GM21717 (cell line): Measurements from ENCODE around the gene CEP55.

Experiments
- ATAC-seq: cut with Tn5 transposase; IDR thresholded peaks from one replicate; pipeline ENCODE4 v1.9.1; 2021; ENCODE audit warnings: mild to moderate bottlenecking, moderate library complexity; ENCODE audit not compliant: unreplicated experiment

The CEP55 gene

GRCh38 chr10:93468461-93469213, 27.8 kb upstream of the CEP55 start:
- no peak for ATAC-seq

DNA sequence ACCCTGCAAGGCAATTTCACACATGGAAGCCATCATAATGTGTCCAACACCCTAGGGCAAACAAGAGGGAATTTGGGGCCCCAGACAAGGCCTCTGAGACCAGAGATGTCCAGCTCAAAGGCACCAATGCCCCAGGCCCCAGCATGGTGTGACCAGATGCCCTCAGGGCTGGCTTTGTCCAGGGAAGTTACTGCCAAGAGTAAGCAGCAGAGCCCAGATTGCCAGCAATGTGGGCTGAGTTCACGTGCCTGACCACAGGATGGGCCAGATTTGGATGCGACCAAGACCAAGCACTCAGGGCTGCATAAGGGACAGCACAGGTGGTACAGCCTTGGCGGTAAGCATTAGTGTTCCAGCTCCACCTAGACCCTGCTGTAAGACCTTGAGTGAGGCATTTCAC, 27.0 kb upstream of the CEP55 start:
- no peak for ATAC-seq

DNA sequence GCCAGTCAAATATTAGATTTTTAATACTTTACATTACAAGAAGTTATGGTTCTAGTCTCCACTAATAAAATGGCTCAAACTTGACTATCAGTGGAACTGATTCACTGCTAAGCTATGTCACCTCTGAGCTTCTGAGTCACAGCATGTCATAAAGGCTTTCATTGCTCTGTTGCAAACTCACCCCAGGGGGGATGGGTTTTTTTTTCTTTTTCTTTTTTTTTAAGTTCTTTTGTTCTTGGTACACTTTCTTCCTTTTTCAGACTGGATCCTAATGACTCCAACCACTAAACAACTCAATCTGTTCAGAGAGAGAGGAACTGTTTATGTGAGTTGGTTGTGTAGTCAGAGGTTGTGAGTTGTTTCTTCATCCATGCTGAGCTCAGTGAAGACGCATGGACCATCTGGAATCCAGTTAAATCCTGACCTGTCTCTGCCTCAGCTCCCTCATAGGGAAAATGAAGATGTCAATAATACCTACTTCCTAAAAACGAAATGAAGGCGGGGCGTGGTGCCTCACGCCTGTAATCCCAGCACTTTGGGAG, 25.2 kb upstream of the CEP55 start:
- no peak for ATAC-seq

DNA sequence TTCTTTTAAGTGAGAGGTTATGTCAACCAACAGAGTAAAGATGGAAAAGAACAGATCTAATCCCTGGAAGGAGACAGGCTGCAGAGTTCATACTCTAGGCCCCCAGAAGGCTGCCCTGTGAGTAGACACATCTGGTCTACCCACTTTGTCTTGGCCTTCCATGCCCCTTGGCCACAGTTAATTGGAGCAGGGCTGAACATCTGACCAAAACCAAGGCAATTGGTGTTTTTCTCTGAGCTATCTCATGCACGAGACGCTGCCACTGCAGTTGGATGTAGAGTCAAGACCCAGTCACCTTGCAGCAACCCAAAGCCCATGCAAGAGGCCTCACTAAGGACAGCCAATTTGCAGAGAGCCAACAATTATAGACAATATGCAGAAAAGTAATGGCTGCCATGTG, 23.3 kb upstream of the CEP55 start:
- no peak for ATAC-seq

DNA sequence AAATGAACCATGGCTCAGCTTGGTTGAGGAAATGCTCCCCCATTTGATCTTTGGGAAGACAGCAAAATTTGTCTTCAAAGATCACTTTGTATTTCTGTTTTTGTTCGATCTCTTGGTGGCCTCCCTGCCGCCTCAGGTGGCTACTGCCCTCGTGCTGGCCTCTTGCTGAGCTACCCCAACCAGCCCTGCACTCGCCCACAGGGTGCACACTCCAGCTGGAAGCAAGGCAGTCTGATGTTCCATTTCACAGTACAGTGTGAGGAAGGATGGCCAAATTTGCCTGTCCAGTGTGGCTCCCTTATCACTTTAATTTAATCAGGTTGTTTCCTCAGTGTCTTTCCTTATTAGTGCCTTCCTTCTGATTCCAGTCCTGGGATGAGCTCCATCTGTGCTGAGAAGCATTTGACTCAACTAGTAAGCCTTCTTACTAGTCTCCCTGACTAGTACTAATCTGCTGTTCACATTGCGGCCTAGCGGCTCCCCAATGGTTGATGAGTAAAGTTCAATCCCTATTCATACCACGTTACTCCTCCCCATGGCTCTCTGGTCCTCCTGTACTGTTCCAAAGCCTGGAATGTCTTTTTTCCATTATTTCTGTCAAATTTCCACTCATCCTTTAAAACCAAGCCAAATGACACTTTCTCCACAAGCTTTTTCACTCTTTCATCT, 22.5 kb upstream of the CEP55 start:
- no peak for ATAC-seq

DNA sequence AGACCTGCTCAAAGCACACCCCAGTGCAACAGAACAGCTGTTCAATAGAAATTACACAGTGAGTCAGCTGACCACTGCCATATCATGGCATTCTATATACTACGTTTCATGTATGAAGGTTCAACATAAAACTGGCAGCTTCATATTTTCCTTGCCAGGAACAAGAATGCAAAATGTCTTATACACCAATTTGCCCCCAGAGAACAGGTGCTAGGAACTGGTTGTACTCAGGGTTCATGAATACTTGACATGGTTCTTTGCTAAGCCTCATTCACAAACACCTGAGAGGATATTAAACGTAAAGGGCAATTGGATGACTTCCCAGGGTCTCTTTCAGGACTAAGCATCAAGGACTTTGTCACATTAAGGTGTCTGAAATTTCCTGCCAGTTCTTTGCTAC, 21.2 kb upstream of the CEP55 start:
- ATAC-seq, result no peak

DNA sequence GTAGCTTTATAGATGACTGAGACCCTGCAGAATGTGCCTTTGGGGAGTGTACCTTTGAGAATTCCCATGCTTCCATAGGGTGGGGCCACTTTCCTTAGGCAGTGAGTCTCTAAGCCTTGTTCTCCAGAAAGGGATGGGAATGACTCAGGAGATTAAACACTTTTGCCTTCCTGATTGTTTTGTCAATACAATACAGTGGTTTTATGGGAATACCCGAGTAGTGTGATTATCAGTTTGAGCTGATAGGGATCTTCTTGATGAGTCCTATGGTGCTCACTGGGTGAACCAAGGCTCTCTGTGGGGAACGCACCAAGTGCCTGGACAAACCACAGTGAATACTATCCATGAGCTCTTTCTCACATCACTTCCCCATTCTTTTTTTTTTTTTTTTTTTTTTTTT, 20.5 kb upstream of the CEP55 start:
- ATAC-seq, result no peak

GRCh38 chr10:93476756-93477155, 19.7 kb upstream of the CEP55 start:
- ATAC-seq, result no peak

DNA sequence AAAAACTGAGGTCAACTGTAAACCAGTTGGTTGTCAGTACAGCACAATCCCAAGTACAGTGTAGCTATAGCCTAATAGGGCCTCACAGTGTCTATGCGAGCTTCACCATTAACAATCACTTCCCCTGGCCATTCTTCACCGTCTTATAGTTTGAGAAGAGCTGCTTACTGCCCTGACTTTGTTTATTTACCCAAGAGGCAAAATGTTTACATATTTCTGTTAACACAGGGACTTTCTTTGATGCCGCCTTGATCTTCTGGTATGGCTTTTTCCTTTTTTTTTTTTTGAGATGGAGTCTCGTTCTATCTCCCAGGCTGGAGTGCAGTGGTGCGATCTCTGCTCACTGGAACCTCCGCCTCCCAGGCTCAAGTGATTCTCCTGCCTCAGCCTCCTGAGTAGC, 17.5 kb upstream of the CEP55 start:
- no peak for ATAC-seq

- ATAC-seq, result no peak
Measured at GRCh38 chr10:93481637-93482144, 14.7 kb upstream of the CEP55 start.

- ATAC-seq, result peak; percentile 73
Measured at GRCh38 chr10:93482145-93482834, 14.1 kb upstream of the CEP55 start, which contains the start of gene MYOF. TSS of gene MYOF (minus strand) at chr10:93482334. CDS start at chr10:93482194, 140 bp downstream.

- ATAC-seq, result no peak
Measured at GRCh38 chr10:93485690-93486089, 10.7 kb upstream of the CEP55 start.

GRCh38 chr10:93488956-93489528, 7.4 kb upstream of the CEP55 start:
- ATAC-seq, result no peak

DNA sequence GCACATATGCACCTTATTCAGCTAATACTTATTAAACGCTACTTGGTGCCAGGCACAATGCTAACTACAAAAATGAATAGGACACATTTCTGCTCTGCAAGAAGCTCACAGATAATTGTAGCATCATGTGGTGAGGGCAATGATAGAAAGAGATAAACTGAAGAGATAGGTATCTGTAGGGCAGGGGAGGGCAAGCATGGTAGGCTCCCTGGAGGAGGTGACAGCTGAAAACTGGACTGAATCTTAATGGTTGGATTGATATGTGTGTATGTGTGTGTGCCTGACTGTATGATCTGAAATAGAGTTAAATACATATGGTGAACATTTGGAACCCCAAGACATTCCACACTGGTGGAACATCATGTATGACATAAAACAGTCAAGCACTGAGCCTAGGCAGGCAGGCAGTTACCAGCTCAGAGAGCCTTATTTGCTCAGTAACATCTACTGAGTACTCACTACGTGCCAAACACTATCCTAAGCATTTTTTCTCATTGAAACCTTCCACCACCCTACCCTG, 4.8 kb upstream of the CEP55 start:
- no peak for ATAC-seq

GRCh38 chr10:93493162-93493561, 3.2 kb upstream of the CEP55 start:
- ATAC-seq, result no peak

DNA sequence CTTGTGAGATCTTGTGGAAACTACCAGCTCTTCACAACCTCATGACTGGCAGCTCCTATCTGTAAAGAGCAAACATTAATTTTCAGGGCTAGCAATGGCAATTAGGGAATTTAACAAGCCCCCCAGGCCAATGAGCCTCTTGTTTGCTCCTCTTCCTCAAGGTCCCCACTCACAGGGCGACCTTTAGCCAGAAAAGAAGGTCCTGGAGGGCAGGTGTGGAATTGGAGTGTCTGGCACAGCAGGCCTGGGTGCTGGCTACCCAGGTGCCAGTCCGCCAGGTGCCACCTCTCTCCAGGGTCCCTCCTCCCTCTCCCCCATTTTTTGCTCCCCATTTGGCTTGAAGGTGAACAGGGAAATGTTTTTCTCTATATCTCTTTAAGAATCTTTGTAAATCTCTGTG, 1.9 kb upstream of the CEP55 start:
- no peak for ATAC-seq

DNA sequence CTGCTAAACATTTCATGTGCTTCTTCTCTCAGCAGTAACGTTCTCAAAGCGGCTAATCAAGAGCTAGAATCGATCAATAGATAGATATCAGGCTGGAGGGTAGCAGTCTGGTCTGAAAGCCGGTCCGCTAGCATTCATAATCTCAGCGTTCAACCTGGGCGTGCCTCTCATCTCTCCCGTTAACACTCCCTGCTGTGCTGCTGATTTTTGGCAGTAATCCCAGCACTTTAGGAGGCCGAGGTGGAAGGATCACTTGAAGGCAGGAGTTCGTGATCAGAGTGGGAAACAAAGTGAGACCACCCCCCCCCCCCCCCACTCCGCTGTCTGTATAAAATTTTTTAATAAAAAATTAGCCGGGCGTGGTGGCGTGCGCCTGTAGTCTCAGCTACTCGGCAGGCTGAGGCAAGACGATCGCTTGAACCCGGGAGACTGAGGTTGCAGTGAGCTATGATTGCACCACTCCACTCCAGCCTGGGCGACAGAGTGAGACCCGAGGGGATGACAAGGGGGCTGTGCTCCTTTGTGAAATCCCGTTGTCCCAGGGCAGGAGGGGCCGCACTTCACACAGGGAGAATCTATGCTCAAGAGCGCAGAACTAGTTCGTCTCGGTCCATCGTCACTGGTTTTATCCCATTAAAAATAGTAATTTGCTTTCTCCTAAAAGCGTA, 624 bp upstream of the CEP55 start:
- peak; percentile 20 for ATAC-seq

- ATAC-seq, result no peak
Measured at GRCh38 chr10:93498166-93498565, 1.8 kb downstream of the CEP55 start.

- no peak for ATAC-seq
Measured at GRCh38 chr10:93501650-93502049, 5.2 kb downstream of the CEP55 start.

DNA sequence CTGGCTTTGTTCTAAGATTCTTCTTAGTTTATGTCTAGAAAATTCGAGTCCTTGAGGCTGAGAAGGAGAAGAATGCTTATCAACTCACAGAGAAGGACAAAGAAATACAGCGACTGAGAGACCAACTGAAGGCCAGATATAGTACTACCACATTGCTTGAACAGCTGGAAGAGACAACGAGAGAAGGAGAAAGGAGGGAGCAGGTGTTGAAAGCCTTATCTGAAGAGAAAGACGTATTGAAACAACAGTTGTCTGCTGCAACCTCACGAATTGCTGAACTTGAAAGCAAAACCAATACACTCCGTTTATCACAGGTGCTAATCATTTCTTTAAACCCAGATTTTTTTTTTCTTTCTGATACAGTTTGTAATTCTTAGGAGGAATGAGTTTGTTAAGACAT, 6.7 kb downstream of the CEP55 start:
- ATAC-seq, result peak; percentile 83
